ENCODE measurements around the gene GOLT1B. TPM values are rescaled to one million over a fixed set of nuclear protein-coding genes. Genes with fewer than 3 reads are reported as not detected.

Gene GOLT1B
- total and polyA plus RNA-seq, 9 of the 15 experiments (the other 6 are each of a cell fraction or from before 2014, with no cell fraction given): 9.4 to 66.1 (median 26.7) TPM

- H3K9ac ChIP-seq (ENCODE audit: insufficient read depth in 1 of 2, low read depth in 2 of 2, low read length in 2 of 2): no peak overlapping the region
- no peak overlapping the region for H3K27ac ChIP-seq (ENCODE audit: extremely low read depth, low read depth, low read length)
- intact Hi-C loops (cut with micrococcal nuclease) (no loop called here), in situ Hi-C loops (cut with MboI) (no loop called here)
- TF ChIP-seq SIN3B (IDR thresholded peaks at IDR 0.05; ENCODE audit: low read depth) (no peak), ZNF780A (CRISPR knock-in tag; IDR thresholded peaks at IDR 0.05) (no peak), CC2D1A (IDR thresholded peaks at IDR 0.05) (no peak), ZNF444 (CRISPR knock-in tag; IDR thresholded peaks at IDR 0.05) (no peak), L3MBTL2 (IDR thresholded peaks at IDR 0.05) (no peak), FOXA3 (CRISPR knock-in tag; conservative IDR thresholded peaks at IDR 0.05 in 1 of 2, IDR thresholded peaks at IDR 0.05 in 1 of 2) (no peak), POLR2AphosphoS2 (IDR thresholded peaks at IDR 0.05; ENCODE audit: low read length) (no peak)
- H4K20me1 ChIP-seq (replicated peaks; ENCODE audit: control insufficient read depth, insufficient read depth, low read length): no peaks in the 10 kb centered on the region
- BruUV-seq (replicated peaks): no TSS peak
- WGBS (ENCODE audit: insufficient coverage, low coverage, missing lambda C conversion rate): 3% methylated on average over 5 of the region's 5 CpGs
- DNase-seq (ENCODE audit: extremely low read depth in 1 of 4, low spot score in 3 of 4): no peak
- H3K79me2 ChIP-seq (ENCODE audit: control insufficient read depth, insufficient read depth, low read length): no peaks in the 10 kb centered on the region
- no peaks in the 10 kb centered on the region for H3K36me3 ChIP-seq (ENCODE audit: control insufficient read depth, insufficient read depth, low read length)
- H3K4me2 ChIP-seq (ENCODE audit: insufficient read depth, low read length): no peak overlapping the region
- H2AFZ ChIP-seq (ENCODE audit: low read depth, low read length): no peak overlapping the region
- no peak for FAIRE-seq
- no peaks in the 10 kb centered on the region for H3K9me1 ChIP-seq (ENCODE audit: control insufficient read depth, insufficient read depth, low read length)
- no peak overlapping the region for H3K4me3 ChIP-seq
- ChIA-PET POLR2A (no interaction called here), CTCF (ENCODE audit: low intra/inter-chr PET ratio) (no interaction called here)
- no peaks in the 10 kb centered on the region for H3K9me3 ChIP-seq (replicated peaks; ENCODE audit: control insufficient read depth, insufficient read depth, low read depth, low read length)
- no peaks in the 10 kb centered on the region for H3K4me1 ChIP-seq (replicated peaks in 1 of 2; ENCODE audit: control insufficient read depth in 2 of 2, insufficient read depth in 2 of 2, low read length in 2 of 2)
- no peak for ATAC-seq
- peaks cover 0 to 4% of the 10 kb centered on the region in 2 experiments; a peak in 2 of 5 replicates for H3K27me3 ChIP-seq (ENCODE audit: control insufficient read depth in 2 of 2, insufficient read depth in 2 of 2, low read length in 2 of 2)
Observed at GRCh38 chr12:21538061-21538653, 36.6 kb downstream of the GOLT1B start.

GRCh38 chr12:21539797-21540196, 38.2 kb downstream of the GOLT1B start:
- intact Hi-C loops (cut with micrococcal nuclease) (no loop called here), in situ Hi-C loops (cut with MboI) (no loop called here)
- no peak overlapping the region for H3K4me3 ChIP-seq
- H2AFZ ChIP-seq (ENCODE audit: low read depth, low read length): no peak overlapping the region
- H3K9me3 ChIP-seq (replicated peaks; ENCODE audit: control insufficient read depth, insufficient read depth, low read depth, low read length): no peaks in the 10 kb centered on the region
- no peaks in the 10 kb centered on the region for H3K4me1 ChIP-seq (replicated peaks in 1 of 2; ENCODE audit: control insufficient read depth in 2 of 2, insufficient read depth in 2 of 2, low read length in 2 of 2)
- H3K36me3 ChIP-seq (ENCODE audit: control insufficient read depth, insufficient read depth, low read length): no peaks in the 10 kb centered on the region
- H3K27ac ChIP-seq (ENCODE audit: extremely low read depth, low read depth, low read length): no peak overlapping the region
- ChIA-PET CTCF (ENCODE audit: low intra/inter-chr PET ratio) (no interaction called here), POLR2A (no interaction called here)
- H3K9ac ChIP-seq (ENCODE audit: insufficient read depth in 1 of 2, low read depth in 2 of 2, low read length in 2 of 2): no peak overlapping the region
- no peaks in the 10 kb centered on the region for H3K9me1 ChIP-seq (ENCODE audit: control insufficient read depth, insufficient read depth, low read length)
- no TSS peak for BruUV-seq (replicated peaks)
- H3K27me3 ChIP-seq (ENCODE audit: control insufficient read depth in 2 of 2, insufficient read depth in 2 of 2, low read length in 2 of 2): peaks cover 0 to 4% of the 10 kb centered on the region in 2 experiments; a peak in 2 of 5 replicates
- H4K20me1 ChIP-seq (replicated peaks; ENCODE audit: control insufficient read depth, insufficient read depth, low read length): no peaks in the 10 kb centered on the region
- ATAC-seq: no peak
- DNase-seq (ENCODE audit: extremely low read depth in 1 of 4, low spot score in 3 of 4): no peak
- TF ChIP-seq TAF7 (tag; IDR thresholded peaks at IDR 0.05) (no peak), THRB (CRISPR knock-in tag; conservative IDR thresholded peaks at IDR 0.05) (no peak), ZNF57 (CRISPR knock-in tag; IDR thresholded peaks at IDR 0.05) (no peak), BRD9 (IDR thresholded peaks at IDR 0.05; ENCODE audit: low read depth, partially characterized antibody) (no peak), SIN3B (IDR thresholded peaks at IDR 0.05; ENCODE audit: low read depth) (no peak), CHD1 (IDR thresholded peaks at IDR 0.05; ENCODE audit: low read length) (no peak), CCNT2 (IDR thresholded peaks at IDR 0.05; ENCODE audit: borderline replicate concordance, extremely low read depth, insufficient read length, low read depth, low read length) (no peak)
- TF ChIP-seq, protein P1, sequence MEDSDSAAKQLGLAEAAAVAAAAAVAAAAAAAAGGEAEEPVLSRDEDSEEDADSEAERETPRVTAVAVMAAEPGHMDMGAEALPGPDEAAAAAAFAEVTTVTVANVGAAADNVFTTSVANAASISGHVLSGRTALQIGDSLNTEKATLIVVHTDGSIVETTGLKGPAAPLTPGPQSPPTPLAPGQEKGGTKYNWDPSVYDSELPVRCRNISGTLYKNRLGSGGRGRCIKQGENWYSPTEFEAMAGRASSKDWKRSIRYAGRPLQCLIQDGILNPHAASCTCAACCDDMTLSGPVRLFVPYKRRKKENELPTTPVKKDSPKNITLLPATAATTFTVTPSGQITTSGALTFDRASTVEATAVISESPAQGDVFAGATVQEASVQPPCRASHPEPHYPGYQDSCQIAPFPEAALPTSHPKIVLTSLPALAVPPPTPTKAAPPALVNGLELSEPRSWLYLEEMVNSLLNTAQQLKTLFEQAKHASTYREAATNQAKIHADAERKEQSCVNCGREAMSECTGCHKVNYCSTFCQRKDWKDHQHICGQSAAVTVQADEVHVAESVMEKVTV (CRISPR knock-in tag; IDR thresholded peaks at IDR 0.05): no peak
- no peak overlapping the region for H3K4me2 ChIP-seq (ENCODE audit: insufficient read depth, low read length)
- no peak for FAIRE-seq
- no peaks in the 10 kb centered on the region for H3K79me2 ChIP-seq (ENCODE audit: control insufficient read depth, insufficient read depth, low read length)

Measured in K562 (cell line).